Measurements from ENCODE around the gene LRGUK.

LRGUK gene

GRCh38 chr7:134307320-134307719, 180.2 kb downstream of the LRGUK start (continued):
- no peak for TF ChIP-seq KLF10 (tag by site-specific recombination; IDR thresholded peaks at IDR 0.05)
- TF ChIP-seq ZNF677 (tag by site-specific recombination; IDR thresholded peaks at IDR 0.05) = no peak
- no peak for TF ChIP-seq AEBP2 (tag by site-specific recombination; IDR thresholded peaks at IDR 0.05; ENCODE audit: borderline replicate concordance)
- TF ChIP-seq ZNF596 (tag by site-specific recombination; IDR thresholded peaks at IDR 0.05) = no peak
- no peak for TF ChIP-seq OVOL3 (tag by site-specific recombination; IDR thresholded peaks at IDR 0.05)
- TF ChIP-seq HOXD13 (CRISPR knock-in tag; IDR thresholded peaks at IDR 0.05; ENCODE audit: borderline replicate concordance) = no peak

- ChIA-PET POLR2A (no interaction called here), CTCF (no interaction called here)
- Histone ChIP-seq H3K4me1 (ENCODE audit: control insufficient read depth, insufficient read depth, low read length) (no peaks in the 10 kb centered on the region), H3K36me3 (ENCODE audit: control insufficient read depth in 2 of 2, insufficient read depth in 1 of 2, low read length in 2 of 2) (peaks cover 5 to 54% of the 10 kb centered on the region in 2 experiments; a peak in 2 of 3 replicates), H3K9me3 (ENCODE audit: control insufficient read depth, insufficient read depth, low read depth, low read length) (no peaks in the 10 kb centered on the region), H3K4me3 (ENCODE audit: low read depth, low read length) (no peak overlapping the region), H3K27ac (ENCODE audit: extremely low read depth, low read depth, low read length) (no peak overlapping the region)
- TF ChIP-seq ZNF433 (tag by site-specific recombination; IDR thresholded peaks at IDR 0.05; ENCODE audit: low read depth) = no peak
- no peak for TF ChIP-seq ZNF248 (tag by site-specific recombination; IDR thresholded peaks at IDR 0.05)
- TF ChIP-seq ZNF138 (tag by site-specific recombination; IDR thresholded peaks at IDR 0.05; ENCODE audit: borderline replicate concordance) = no peak
- no peak for TF ChIP-seq ZNF146 (tag by site-specific recombination; IDR thresholded peaks at IDR 0.05)
- TF ChIP-seq, protein P1, sequence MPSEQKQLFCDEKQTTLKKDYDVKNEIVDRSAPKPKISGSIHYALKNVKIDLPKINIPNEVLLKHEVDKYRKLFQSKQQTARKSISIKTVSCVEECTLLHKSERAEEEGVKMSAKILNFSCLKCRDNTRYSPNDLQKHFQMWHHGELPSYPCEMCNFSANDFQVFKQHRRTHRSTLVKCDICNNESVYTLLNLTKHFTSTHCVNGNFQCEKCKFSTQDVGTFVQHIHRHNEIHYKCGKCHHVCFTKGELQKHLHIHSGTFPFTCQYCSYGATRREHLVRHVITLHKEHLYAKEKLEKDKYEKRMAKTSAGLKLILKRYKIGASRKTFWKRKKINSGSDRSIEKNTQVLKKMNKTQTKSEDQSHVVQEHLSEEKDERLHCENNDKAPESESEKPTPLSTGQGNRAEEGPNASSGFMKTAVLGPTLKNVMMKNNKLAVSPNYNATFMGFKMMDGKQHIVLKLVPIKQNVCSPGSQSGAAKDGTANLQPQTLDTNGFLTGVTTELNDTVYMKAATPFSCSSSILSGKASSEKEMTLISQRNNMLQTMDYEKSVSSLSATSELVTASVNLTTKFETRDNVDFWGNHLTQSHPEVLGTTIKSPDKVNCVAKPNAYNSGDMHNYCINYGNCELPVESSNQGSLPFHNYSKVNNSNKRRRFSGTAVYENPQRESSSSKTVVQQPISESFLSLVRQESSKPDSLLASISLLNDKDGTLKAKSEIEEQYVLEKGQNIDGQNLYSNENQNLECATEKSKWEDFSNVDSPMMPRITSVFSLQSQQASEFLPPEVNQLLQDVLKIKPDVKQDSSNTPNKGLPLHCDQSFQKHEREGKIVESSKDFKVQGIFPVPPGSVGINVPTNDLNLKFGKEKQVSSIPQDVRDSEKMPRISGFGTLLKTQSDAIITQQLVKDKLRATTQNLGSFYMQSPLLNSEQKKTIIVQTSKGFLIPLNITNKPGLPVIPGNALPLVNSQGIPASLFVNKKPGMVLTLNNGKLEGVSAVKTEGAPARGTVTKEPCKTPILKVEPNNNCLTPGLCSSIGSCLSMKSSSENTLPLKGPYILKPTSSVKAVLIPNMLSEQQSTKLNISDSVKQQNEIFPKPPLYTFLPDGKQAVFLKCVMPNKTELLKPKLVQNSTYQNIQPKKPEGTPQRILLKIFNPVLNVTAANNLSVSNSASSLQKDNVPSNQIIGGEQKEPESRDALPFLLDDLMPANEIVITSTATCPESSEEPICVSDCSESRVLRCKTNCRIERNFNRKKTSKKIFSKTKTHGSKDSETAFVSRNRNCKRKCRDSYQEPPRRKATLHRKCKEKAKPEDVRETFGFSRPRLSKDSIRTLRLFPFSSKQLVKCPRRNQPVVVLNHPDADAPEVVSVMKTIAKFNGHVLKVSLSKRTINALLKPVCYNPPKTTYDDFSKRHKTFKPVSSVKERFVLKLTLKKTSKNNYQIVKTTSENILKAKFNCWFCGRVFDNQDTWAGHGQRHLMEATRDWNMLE (tag by site-specific recombination; conservative IDR thresholded peaks at IDR 0.05; ENCODE audit: low read depth) = no peak
- TF ChIP-seq BCL11B (tag by site-specific recombination; IDR thresholded peaks at IDR 0.05; ENCODE audit: low read depth) = no peak
- TF ChIP-seq ZBTB21 (tag by site-specific recombination; IDR thresholded peaks at IDR 0.05) = no peak
- no peak for TF ChIP-seq ZNF16 (tag by site-specific recombination; IDR thresholded peaks at IDR 0.05; ENCODE audit: low read depth)
- no peak for TF ChIP-seq RBAK (tag by site-specific recombination; IDR thresholded peaks at IDR 0.05)
Observed at GRCh38 chr7:134308548-134308947, 181.4 kb downstream of the LRGUK start.

DNA sequence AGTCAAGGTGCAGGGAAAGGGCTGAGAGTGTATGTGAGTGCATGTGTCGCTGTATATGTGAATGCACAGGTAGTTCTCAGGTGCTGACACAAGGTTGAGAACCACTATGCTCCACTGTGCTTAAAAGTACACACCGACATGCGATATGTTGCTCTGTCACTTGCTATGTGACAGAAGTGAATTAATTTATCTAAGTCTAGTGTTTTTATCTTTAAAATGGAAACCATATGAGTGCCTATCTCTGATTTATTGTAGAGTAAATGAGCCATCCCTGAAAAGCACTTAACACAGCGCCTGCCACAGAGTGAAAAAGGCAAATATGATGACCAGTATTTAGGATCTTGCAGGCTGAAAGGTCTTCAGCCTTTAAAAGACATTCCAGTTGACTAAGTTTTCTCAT, 184.7 kb downstream of the LRGUK start:
- H3K4me3 ChIP-seq (ENCODE audit: low read depth, low read length) = no peak overlapping the region
- no peaks in the 10 kb centered on the region for H3K9me3 ChIP-seq (ENCODE audit: control insufficient read depth, insufficient read depth, low read depth, low read length)
- POLR2A ChIA-PET = no interaction called here
- TF ChIP-seq ZNF2 (tag by site-specific recombination; IDR thresholded peaks at IDR 0.05) (no peak), AEBP2 (tag by site-specific recombination; IDR thresholded peaks at IDR 0.05; ENCODE audit: borderline replicate concordance) (no peak), ZNF600 (tag by site-specific recombination; IDR thresholded peaks at IDR 0.05) (no peak), ZNF707 (tag by site-specific recombination; IDR thresholded peaks at IDR 0.05) (no peak), ZNF391 (tag by site-specific recombination; IDR thresholded peaks at IDR 0.05; ENCODE audit: borderline replicate concordance, low read depth) (no peak)
- no peaks in the 10 kb centered on the region for H3K4me1 ChIP-seq (ENCODE audit: control insufficient read depth, insufficient read depth, low read length)
- CTCF ChIA-PET = no interaction called here
- peaks cover 0 to 26% of the 10 kb centered on the region in 2 experiments; a peak in 1 of 3 replicates for H3K36me3 ChIP-seq (ENCODE audit: control insufficient read depth in 2 of 2, insufficient read depth in 1 of 2, low read length in 2 of 2)
- H3K27ac ChIP-seq (ENCODE audit: extremely low read depth, low read depth, low read length) = no peak overlapping the region

Measured in HEK293 (cell line).